ENCODE data around the gene PEAK3. TPM values are rescaled to one million over a fixed set of nuclear protein-coding genes. Genes with fewer than 3 reads are reported as not detected.
"Not testable (repeated sequence)": the region's sequence is repeated elsewhere in the genome, so short reads cannot be mapped to it uniquely, and the experiment has no call there.

The PEAK3 gene
- total RNA-seq, 1 donor from 2014 or later: 0.87 TPM

- ATAC-seq: no peak
- no peak for DNase-seq
- intact Hi-C loops (cut with micrococcal nuclease): no loop called here
Measured at GRCh38 chr19:2291185-2291751, 9.3 kb upstream of the PEAK3 start.

DNA sequence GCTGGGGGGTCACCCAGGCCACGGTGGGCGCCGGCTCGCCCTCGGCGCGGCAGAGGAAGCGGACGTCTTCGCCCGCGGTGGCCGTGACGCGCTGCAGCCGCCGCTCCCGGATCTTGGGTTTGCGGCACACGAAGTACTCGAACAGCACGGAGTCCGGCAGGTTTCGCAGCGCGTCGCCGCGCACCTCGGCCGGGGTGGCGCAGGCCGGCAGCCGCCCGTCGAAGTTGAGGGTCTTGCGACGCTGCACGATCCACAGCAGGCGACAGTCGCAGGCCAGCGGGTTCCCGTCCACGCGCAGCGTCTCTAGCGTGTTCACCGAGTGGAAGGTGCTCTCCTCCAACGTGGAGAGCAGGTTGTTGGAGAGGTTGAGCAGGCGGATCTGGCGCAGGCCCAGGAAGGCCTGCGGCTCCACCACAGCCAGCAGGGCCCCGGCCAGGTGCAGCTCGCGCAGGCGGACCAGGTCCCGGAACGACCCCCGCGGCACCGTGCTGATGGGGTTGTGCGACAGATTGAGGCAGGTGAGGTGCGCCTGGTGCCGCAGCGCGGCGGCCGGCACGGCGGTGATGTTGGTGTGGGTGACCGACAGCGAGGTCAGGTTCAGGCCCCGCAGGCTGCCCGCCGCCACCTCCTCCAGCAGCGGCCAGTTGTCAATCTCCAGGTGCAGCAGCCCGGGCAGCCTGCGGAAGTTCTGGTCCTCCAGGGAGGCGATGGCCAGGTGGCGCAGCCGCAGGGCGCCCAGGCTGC lies 8.6 kb upstream of the PEAK3 start:
- intact Hi-C loops (cut with micrococcal nuclease): no loop called here
- DNase-seq (no peak), ATAC-seq (no peak)

GRCh38 chr19:2289714-2290435 lies 7.9 kb upstream of the PEAK3 start:
- peak; percentile 47 for ATAC-seq
- DNase-seq: peak; percentile 63
- intact Hi-C loops (cut with micrococcal nuclease): no loop called here

GRCh38 chr19:2288818-2289713 lies 7.1 kb upstream of the PEAK3 start:
- ATAC-seq: no peak
- intact Hi-C loops (cut with micrococcal nuclease): no loop called here
- no peak for DNase-seq

DNA sequence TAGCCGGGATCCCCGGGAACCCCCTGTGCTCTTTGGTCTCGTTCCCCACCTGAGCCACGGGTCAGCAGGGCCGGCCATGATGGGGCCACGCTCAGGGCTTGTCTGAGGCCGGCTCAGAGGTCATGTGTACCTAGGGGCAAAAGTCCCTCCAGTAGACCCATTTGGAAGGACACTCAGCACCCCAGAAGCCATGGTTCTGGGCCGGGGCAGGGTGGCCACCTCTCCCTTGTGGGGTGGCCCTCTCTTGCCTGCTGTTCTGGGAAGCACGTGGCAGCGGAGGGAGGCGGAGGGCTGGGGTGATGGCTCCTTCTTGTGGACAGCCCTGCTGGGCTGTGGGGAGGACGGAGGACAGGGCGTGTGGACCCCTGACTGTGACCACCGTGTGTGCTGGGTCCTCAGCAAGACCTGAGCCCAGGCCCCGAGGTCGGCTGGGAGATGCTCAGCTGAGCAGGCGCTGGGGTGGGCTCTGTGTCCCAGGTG lies 6.4 kb upstream of the PEAK3 start:
- intact Hi-C loops (cut with micrococcal nuclease): no loop called here
- no peak for ATAC-seq

GRCh38 chr19:2287585-2288337 lies 5.8 kb upstream of the PEAK3 start:
- DNase-seq: no peak
- no peak for ATAC-seq
- intact Hi-C loops (cut with micrococcal nuclease): no loop called here

More for the DNA sequence above, 6.4 kb upstream of the PEAK3 start:
- DNase-seq: no peak

DNA sequence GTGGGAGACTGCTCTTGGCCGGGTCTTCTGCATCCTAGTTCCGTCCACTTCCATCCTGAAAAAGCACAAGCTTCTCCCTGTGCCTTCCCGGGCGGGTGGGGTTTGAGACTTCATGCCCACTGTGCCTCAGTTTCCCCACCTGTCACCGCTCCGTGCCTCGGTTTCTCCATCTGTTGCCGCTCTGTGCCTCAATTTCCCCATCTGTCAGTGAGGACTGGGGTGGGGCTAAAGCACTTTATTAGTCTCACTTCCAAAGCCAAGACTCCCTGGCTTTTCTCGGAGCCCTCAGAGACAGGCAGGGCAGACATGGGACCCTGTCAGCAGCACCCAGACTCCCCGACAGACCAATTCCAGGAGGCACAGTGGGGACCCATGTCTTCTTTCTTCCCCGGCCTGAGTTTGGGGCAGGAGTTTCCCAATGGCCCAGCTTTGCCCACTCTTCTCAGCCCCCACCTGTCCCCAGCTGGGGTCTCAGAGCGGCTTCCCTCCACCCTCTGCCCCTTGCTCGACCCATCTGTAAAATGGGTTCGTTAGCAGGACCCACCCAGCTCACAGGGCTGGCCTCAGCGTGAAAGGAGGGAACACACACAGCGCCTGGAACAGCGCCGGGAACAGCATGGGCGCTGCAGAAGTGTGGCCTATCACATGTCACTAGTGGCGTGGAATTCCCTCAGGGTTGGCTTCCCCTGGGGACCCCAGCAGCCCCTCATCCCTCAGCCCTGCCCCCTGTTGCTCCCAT lies 4.6 kb upstream of the PEAK3 start:
- intact Hi-C loops (cut with micrococcal nuclease): no loop called here
- ATAC-seq (no peak), DNase-seq (no peak)

DNA sequence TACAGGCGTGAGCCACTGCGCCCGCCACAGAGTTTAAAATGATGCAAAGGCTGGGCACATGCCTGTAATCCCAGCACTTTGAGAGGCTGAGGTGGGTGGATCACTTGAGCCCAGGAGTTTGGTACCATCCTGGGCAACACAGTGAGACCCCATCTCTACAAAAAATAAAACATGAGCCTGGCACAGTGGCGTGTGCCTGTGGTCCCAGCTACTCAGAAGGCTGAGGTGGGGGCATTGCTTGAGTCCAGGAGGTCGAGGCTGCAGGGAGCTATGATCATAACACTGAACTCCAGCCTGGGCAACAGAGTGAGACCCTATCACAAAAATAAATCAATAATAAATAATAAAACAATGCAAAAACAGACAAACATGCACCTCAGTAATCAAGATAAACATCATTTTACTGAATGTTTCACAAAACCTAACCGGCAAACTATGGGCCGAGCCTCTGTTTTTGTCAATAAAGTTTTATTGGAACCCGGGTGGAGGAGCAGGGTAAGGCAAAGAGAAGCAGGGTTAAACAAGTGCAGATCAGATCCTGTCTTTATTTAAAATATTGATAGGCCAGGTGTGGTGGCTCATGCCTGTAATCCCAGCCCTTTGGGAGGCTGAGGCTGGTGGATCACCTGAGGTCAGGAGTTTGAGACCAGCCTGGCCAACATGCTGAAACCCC lies 2.0 kb upstream of the PEAK3 start:
- no peak for ATAC-seq
- DNase-seq: no peak
- intact Hi-C loops (cut with micrococcal nuclease): no loop called here

DNA sequence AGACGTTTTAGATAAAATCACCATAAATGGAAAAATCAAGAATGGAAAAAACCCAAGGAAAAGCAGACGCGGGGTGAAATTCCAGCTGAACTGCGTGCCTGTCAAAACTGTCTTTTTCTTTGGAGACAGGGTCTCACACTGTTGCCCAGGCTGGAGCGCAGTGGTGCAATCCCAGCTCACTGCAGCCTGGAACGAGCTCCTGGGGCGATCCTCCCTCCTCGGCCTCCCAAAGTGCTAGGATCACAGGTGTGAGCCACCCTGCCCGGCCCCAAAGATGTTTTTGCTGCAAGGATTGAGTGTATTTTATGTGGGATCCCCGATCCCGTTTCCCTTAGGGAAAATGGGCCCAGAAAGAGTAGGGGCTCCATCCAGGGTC lies 875 bp upstream of the PEAK3 start:
- ATAC-seq (no peak), DNase-seq (no peak)
- intact Hi-C loops (cut with micrococcal nuclease): no loop called here

DNA sequence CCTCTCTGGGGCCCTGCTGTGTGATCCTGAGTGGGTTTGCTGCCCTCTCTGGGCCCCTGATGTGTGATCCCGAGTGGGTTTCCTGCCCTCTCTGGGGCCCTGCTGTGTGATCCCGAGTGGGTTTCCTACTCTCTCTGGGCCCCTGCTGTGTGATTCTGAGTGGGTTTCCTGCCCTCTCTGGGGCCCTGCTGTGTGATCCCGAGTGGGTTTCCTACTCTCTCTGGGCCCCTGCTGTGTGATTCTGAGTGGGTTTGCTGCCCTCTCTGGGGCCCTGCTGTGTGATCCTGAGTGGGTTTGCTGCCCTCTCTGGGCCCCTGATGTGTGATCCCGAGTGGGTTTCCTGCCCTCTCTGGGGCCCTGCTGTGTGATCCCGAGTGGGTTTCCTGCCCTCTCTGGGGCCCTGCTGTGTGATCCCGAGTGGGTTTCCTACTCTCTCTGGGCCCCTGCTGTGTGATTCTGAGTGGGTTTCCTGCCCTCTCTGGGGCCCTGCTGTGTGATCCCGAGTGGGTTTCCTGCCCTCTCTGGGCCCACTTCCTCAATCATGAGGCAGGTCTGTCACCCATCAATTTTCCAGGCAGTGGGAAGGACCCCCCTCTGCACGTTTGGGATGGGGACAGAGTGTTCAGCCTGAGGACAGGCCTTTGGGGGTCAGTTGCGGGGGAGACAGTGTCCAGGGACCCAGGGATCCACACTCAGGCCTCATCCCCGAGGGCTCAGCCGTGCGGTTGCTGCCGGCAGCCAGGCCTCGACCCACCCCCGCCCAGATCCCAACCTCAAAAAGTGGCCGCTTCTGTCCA lies 512 bp downstream of the PEAK3 start:
- DNase-seq; intact Hi-C loops (cut with micrococcal nuclease): not testable (repeated sequence)
- ATAC-seq: peak; percentile 26

DNA sequence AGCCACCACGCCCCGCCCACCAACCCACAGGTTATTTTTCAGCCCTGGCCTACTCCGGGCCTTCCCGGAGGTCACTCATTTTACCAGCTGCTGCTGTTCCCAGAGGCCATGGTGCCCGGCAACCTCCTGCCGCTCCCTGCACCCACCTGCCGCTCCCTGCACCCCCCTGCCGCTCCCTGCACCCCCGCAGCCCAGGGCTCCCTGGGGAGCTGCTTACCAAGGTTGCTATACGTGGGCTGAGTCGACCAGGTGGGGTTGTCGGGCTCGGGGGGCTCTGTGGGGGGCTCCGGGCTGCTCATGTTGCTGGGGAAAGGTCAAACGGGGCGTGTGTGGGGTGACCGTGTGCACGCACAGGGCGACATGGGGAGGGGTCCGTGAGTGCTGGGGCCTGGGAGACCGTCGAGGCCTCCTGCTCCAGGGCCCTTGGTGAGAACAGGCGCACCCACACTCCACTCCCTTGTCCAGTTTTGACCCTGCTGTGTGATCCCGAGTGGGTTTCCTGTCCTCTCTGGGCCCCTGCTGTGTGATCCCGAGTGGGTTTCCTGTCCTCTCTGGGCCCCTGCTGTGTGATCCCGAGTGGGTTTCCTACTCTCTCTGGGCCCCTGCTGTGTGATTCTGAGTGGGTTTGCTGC lies 1.2 kb downstream of the PEAK3 start:
- ATAC-seq (no peak), DNase-seq (no peak)
- intact Hi-C loops (cut with micrococcal nuclease): no loop called here

GRCh38 chr19:2278459-2279158 lies 3.4 kb downstream of the PEAK3 start:
- ATAC-seq (no peak), DNase-seq (no peak)
- intact Hi-C loops (cut with micrococcal nuclease): no loop called here

- ATAC-seq: no peak
Measured at GRCh38 chr19:2277138-2277537, 4.8 kb downstream of the PEAK3 start.

GRCh38 chr19:2276429-2276986 lies 5.5 kb downstream of the PEAK3 start:
- DNase-seq (no peak), ATAC-seq (no peak)
- intact Hi-C loops (cut with micrococcal nuclease): no loop called here

More at GRCh38 chr19:2277138-2277537, 4.8 kb downstream of the PEAK3 start:
- no peak for DNase-seq
- intact Hi-C loops (cut with micrococcal nuclease): no loop called here

Data from left ventricle myocardium superior (tissue), 1 donor.